NB4 (cell line): ENCODE data around the gene SSC5D.

Experiments used
- MYC ChIP-seq: IDR thresholded peaks from 2 replicates; pipeline ENCODE4 v1.6.1; 2011; ENCODE audit warnings: low read depth, low read length
- POLR2A ChIP-seq: IDR thresholded peaks from 2 replicates; pipeline ENCODE4 v1.6.1; 2011; ENCODE audit warnings: mild to moderate bottlenecking; ENCODE audit not compliant: insufficient read length; ENCODE audit errors: extremely low read depth
- TF ChIP-seq, protein P1 (sequence below): IDR thresholded peaks from one replicate; pipeline ENCODE4 v1.5.1; 2012; ENCODE audit warnings: low read depth, low read length

GRCh38 chr19:55452749-55453346, 35.4 kb upstream of the SSC5D start:
- TF ChIP-seq MYC, result no peak
- TF ChIP-seq, protein P1, sequence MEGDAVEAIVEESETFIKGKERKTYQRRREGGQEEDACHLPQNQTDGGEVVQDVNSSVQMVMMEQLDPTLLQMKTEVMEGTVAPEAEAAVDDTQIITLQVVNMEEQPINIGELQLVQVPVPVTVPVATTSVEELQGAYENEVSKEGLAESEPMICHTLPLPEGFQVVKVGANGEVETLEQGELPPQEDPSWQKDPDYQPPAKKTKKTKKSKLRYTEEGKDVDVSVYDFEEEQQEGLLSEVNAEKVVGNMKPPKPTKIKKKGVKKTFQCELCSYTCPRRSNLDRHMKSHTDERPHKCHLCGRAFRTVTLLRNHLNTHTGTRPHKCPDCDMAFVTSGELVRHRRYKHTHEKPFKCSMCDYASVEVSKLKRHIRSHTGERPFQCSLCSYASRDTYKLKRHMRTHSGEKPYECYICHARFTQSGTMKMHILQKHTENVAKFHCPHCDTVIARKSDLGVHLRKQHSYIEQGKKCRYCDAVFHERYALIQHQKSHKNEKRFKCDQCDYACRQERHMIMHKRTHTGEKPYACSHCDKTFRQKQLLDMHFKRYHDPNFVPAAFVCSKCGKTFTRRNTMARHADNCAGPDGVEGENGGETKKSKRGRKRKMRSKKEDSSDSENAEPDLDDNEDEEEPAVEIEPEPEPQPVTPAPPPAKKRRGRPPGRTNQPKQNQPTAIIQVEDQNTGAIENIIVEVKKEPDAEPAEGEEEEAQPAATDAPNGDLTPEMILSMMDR, result no peak
- no peak for TF ChIP-seq POLR2A
